Activated B cell treated with CpG ODN at 0.5 μM for 24 hours (primary cell): Measurements from ENCODE around the gene TRNP1. TPM values are rescaled to one million over a fixed set of nuclear protein-coding genes. Genes with fewer than 3 reads are reported as not detected.
"Not testable (repeated sequence)": the region's sequence is repeated elsewhere in the genome, so short reads cannot be mapped to it uniquely, and the experiment has no call there.

Source experiments
- ATAC-seq: fragments of 200-7000 bp; cut with Tn5 transposase; one replicate; pipeline ENCODE4 v1.10.0; 2021; ENCODE audit warnings: low read depth, mild to moderate bottlenecking, moderate library complexity
- CTCF ChIA-PET: fragments of 350-600 bp; sonication (Branson Sonifier 250); formaldehyde crosslinking; loops from one replicate; lab custom pipeline; 2021; ENCODE audit warnings: antibody characterized with exemption; lab: Charles Lee
- POLR2A ChIA-PET: fragments of 350-600 bp; sonication (Branson Sonifier 250); formaldehyde crosslinking; loops from one replicate; lab custom pipeline; 2021; ENCODE audit warnings: antibody characterized with exemption; lab: Charles Lee
- DNase-seq: peaks from one replicate; pipeline ENCODE4 v3.0.0; 2022
- H3K27ac Mint-ChIP-seq: one replicate; pipeline ENCODE4 v1.8.0; 2020; ENCODE audit warnings: mixed read lengths
- H3K27me3 Mint-ChIP-seq: one replicate; pipeline ENCODE4 v1.8.0; 2021; ENCODE audit warnings: mixed read lengths
- H3K36me3 Mint-ChIP-seq: one replicate; pipeline ENCODE4 v1.8.0; 2021; ENCODE audit warnings: low read depth, mixed read lengths
- H3K4me1 Mint-ChIP-seq: one replicate; pipeline ENCODE4 v1.8.0; 2021; ENCODE audit warnings: mixed read lengths
- H3K4me3 Mint-ChIP-seq: one replicate; pipeline ENCODE4 v1.8.0; 2020; ENCODE audit warnings: mild to moderate bottlenecking, mixed read lengths
- H3K9me3 Mint-ChIP-seq: one replicate; pipeline ENCODE4 v1.8.0; 2020; ENCODE audit warnings: mixed read lengths
- CTCF ChIP-seq: fragments of 200-600 bp; IDR thresholded peaks from one replicate; pipeline ENCODE4 v1.8.0; 2022; ENCODE audit warnings: antibody characterized with exemption, mild to moderate bottlenecking
- intact Hi-C: fragments of 100-400 bp; cut with micrococcal nuclease; formaldehyde crosslinking; loops from one replicate; pipeline ENCODE4 v1.15.1; 2024
- total RNA-seq: library from RNA; stranded (reverse); gene quantifications from 2 replicates; pipeline ENCODE4 v1.2.3, GENCODE V29; 2022

TRNP1 gene
- total RNA-seq, 1 donor from 2014 or later, result 0.44 TPM

GRCh38 chr1:26981146-26981846, 12.2 kb upstream of the TRNP1 start:
- H3K27ac Mint-ChIP-seq, result no peak overlapping the region
- no peaks in the 10 kb centered on the region for H3K4me1 Mint-ChIP-seq

GRCh38 chr1:26983863-26984262, 9.6 kb upstream of the TRNP1 start:
- Mint-ChIP-seq H3K4me3 (no peak overlapping the region), H3K4me1 (no peaks in the 10 kb centered on the region), H3K27me3 (peaks cover 13% of the 10 kb centered on the region), H3K36me3 (no peaks in the 10 kb centered on the region), H3K27ac (no peak overlapping the region), H3K9me3 (no peaks in the 10 kb centered on the region)
- CTCF ChIA-PET, result interaction anchor here (0.7 kb wide), 1 partner anchor 13 kb away, joined by 3 read pairs; no protein-coding TSS in a partner anchor
- intact Hi-C loops, result no loop called here
- DNase-seq, result no peak
- ATAC-seq, result no peak
- POLR2A ChIA-PET, result no interaction called here
- TF ChIP-seq CTCF, result no peak

More at GRCh38 chr1:26981146-26981846, 12.2 kb upstream of the TRNP1 start:
- no peak for TF ChIP-seq CTCF
- peaks cover 6% of the 10 kb centered on the region for H3K27me3 Mint-ChIP-seq
- POLR2A ChIA-PET, result no interaction called here
- H3K4me3 Mint-ChIP-seq, result no peak overlapping the region
- CTCF ChIA-PET, result no interaction called here
- DNase-seq, result no peak
- no peaks in the 10 kb centered on the region for H3K9me3 Mint-ChIP-seq
- intact Hi-C loops, result no loop called here
- H3K36me3 Mint-ChIP-seq, result no peaks in the 10 kb centered on the region
- no peak for ATAC-seq

- Mint-ChIP-seq H3K36me3 (no peaks in the 10 kb centered on the region), H3K4me3 (no peak overlapping the region), H3K9me3 (no peaks in the 10 kb centered on the region), H3K4me1 (no peaks in the 10 kb centered on the region), H3K27ac (no peak overlapping the region), H3K27me3 (peaks cover 13% of the 10 kb centered on the region)
- ChIA-PET POLR2A (no interaction called here), CTCF (interaction anchor here (0.7 to 1.4 kb wide), 2 partner anchors 12 to 62 kb away, joined by 3 to 4 read pairs; no protein-coding TSS in a partner anchor)
- intact Hi-C loops, result no loop called here
- DNase-seq (no peak), ATAC-seq (no peak)
- TF ChIP-seq CTCF, result no peak
Observed at GRCh38 chr1:26984291-26984690, 9.2 kb upstream of the TRNP1 start.

GRCh38 chr1:26986658-26987057, 6.8 kb upstream of the TRNP1 start:
- TF ChIP-seq CTCF, result no peak
- peaks cover 17% of the 10 kb centered on the region for H3K27me3 Mint-ChIP-seq
- no peaks in the 10 kb centered on the region for H3K36me3 Mint-ChIP-seq
- CTCF ChIA-PET, result interaction anchor here (0.8 to 1.2 kb wide), 2 partner anchors 10 to 58 kb away, joined by 3 read pairs; no protein-coding TSS in a partner anchor
- H3K4me3 Mint-ChIP-seq, result no peak overlapping the region
- H3K27ac Mint-ChIP-seq, result no peak overlapping the region
- H3K9me3 Mint-ChIP-seq, result no peaks in the 10 kb centered on the region
- peaks cover 3% of the 10 kb centered on the region for H3K4me1 Mint-ChIP-seq
- intact Hi-C loops, result no loop called here
- POLR2A ChIA-PET, result no interaction called here
- ATAC-seq (no peak), DNase-seq (no peak)

- H3K4me3 Mint-ChIP-seq, H3K27ac Mint-ChIP-seq, ATAC-seq, H3K9me3 Mint-ChIP-seq, intact Hi-C loops, CTCF ChIA-PET, DNase-seq, H3K36me3 Mint-ChIP-seq: not testable (repeated sequence)
- Mint-ChIP-seq H3K4me1 (peaks cover 11% of the 10 kb centered on the region), H3K27me3 (peaks cover 25% of the 10 kb centered on the region)
- POLR2A ChIA-PET, result interaction anchor here (0.7 kb wide), 1 partner anchor 25 kb away, joined by 3 read pairs; no protein-coding TSS in a partner anchor
Observed at GRCh38 chr1:26989403-26990109, 3.9 kb upstream of the TRNP1 start.
